Osteoblast (primary cell): ENCODE data around the gene MSH4. TPM values are rescaled to one million over a fixed set of nuclear protein-coding genes. Genes with fewer than 3 reads are reported as not detected.
"Not testable (repeated sequence)": the region's sequence is repeated elsewhere in the genome, so short reads cannot be mapped to it uniquely, and the experiment has no call there.

Source experiments
- DNase-seq: peaks from one replicate; pipeline ENCODE4 v3.0.0; 2011; ENCODE audit warnings: low spot score, mixed read lengths; ENCODE audit not compliant: insufficient read length; ENCODE audit errors: missing footprints
- H2AFZ ChIP-seq: 2 replicates; pipeline ENCODE4 v1.6.0; 2011; ENCODE audit warnings: mild to moderate bottlenecking, low read length
- H3K27ac ChIP-seq: 2 replicates; pipeline ENCODE4 v1.5.1; 2011; ENCODE audit warnings: mild to moderate bottlenecking, low read depth, low read length, moderate library complexity
- H3K27me3 ChIP-seq: 2 replicates; pipeline ENCODE4 v1.6.0; 2012; ENCODE audit warnings: mild to moderate bottlenecking, control low read depth, inconsistent platforms, low read length, moderate library complexity; ENCODE audit not compliant: insufficient read depth
- H3K36me3 ChIP-seq: 2 replicates; pipeline ENCODE4 v1.5.1; 2011; ENCODE audit warnings: mild to moderate bottlenecking, low read length, control low read depth, moderate library complexity; ENCODE audit not compliant: insufficient read depth
- H3K4me1 ChIP-seq: 2 replicates; pipeline ENCODE4 v1.5.1; 2011; ENCODE audit warnings: mild to moderate bottlenecking, low read length, control low read depth, moderate library complexity; ENCODE audit not compliant: insufficient read depth
- H3K4me2 ChIP-seq: 2 replicates; pipeline ENCODE4 v1.6.0; 2011; ENCODE audit warnings: mild to moderate bottlenecking, low read length; ENCODE audit not compliant: insufficient read depth
- H3K4me3 ChIP-seq: fragments of 200-600 bp; sonication (generic); 3 replicates; pipeline ENCODE4 v1.5.1; 2012; ENCODE audit warnings: mild to moderate bottlenecking, low read length, inconsistent platforms; ENCODE audit not compliant: insufficient read depth
- H3K79me2 ChIP-seq: 2 replicates; pipeline ENCODE4 v1.6.0; 2012; ENCODE audit warnings: mild to moderate bottlenecking, low read length, control low read depth, inconsistent platforms; ENCODE audit not compliant: insufficient read depth
- H3K9me3 ChIP-seq: 2 replicates; pipeline ENCODE4 v1.5.1; 2011; ENCODE audit warnings: low read depth, low read length, control low read depth
- H4K20me1 ChIP-seq: 2 replicates; pipeline ENCODE4 v1.6.0; 2012; ENCODE audit warnings: mild to moderate bottlenecking, low read length, control low read depth; ENCODE audit not compliant: insufficient read depth
- CTCF ChIP-seq: IDR thresholded peaks from 2 replicates; pipeline ENCODE4 v1.5.1; 2011; ENCODE audit warnings: mild to moderate bottlenecking, low read depth, low read length, moderate library complexity; ENCODE audit errors: extremely low read depth
- total RNA-seq: library from RNA; depleted of rRNA; stranded (reverse); fragments of >200 nt; gene quantifications from 2 replicates; pipeline ENCODE4 v1.2.3, GENCODE V29; 2012

MSH4 gene
- total RNA-seq, 1 donor, result under 0.01 TPM

- H3K4me2 ChIP-seq, H3K9me3 ChIP-seq, H3K4me1 ChIP-seq, DNase-seq, H2AFZ ChIP-seq, H4K20me1 ChIP-seq, H3K79me2 ChIP-seq, H3K36me3 ChIP-seq, H3K4me3 ChIP-seq, H3K27ac ChIP-seq, H3K27me3 ChIP-seq: not testable (repeated sequence)
Observed at GRCh38 chr1:75780183-75780582, 16.5 kb upstream of the MSH4 start.

DNA sequence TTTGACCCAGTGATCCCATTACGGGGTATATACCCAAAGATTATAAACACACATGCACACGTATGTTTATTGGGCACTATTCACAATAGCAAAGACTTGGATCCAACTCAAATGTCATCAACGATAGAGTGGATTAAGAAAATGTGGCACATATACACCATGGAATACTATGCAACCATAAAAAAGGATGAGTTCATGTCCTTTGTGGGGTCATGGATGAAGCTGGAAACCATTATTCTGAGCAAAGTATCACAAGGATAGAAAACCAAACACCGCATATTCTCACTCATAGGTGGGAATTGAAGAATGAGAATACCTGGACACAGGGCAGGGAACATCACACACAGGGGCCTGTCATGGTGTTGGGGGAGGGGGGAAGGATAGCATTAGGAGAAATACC, 12.8 kb upstream of the MSH4 start:
- H3K4me1 ChIP-seq, result peaks cover 17% of the 10 kb centered on the region

DNA sequence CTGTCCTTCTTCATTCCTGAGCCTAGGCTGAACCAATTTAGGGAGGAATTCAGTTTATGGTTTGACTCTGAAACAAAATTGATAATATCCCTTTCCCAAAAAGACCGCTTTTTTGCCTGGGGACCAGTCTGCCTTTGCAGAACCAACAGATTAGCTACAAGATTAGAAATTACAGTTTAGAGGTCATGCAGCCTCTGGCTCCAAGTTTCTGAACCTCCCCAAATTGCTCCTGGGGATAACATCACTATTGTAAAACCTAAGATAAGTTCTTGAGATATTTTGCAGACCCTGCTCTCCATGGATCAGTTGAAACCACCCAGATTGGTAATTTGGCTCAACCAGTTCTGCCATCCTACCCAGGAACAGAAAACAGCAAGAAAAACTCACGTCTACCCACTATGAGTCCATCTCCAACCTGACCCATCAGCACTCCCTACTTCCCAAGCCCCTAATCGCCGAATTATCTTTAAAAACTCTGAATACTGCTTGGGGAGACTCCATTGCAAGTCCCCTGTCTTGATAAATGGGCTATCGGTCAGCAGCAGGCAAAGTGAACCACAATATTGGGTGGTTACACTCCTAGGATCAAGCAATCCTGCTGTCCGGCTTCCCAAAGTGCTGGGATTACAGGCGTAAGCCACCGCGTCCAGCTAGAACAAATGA, 11.2 kb upstream of the MSH4 start:
- no peak for DNase-seq

More for the DNA sequence above, 12.8 kb upstream of the MSH4 start:
- not testable (repeated sequence) for H3K9me3 ChIP-seq, H2AFZ ChIP-seq, H3K4me2 ChIP-seq, H3K4me3 ChIP-seq, DNase-seq, H3K27me3 ChIP-seq, H3K27ac ChIP-seq
- Histone ChIP-seq H3K79me2 (peaks cover 32% of the 10 kb centered on the region), H3K36me3 (peaks cover 13% of the 10 kb centered on the region), H4K20me1 (peaks cover 23% of the 10 kb centered on the region)

GRCh38 chr1:75785983-75786853, 10.5 kb upstream of the MSH4 start, which contains the start of gene RABGGTB:
Gene RABGGTB (plus strand): TSS chr1:75786256. CDS start chr1:75786272, 16 bp downstream.
- Histone ChIP-seq H3K4me2 (peak within 1 kb of the TSS; percentile 86), H2AFZ (peak within 1 kb of the TSS; percentile 91), H3K79me2 (peaks cover 46% of the 10 kb centered on the region), H3K27ac (peak within 1 kb of the TSS; percentile 75), H3K4me1 (peaks cover 35% of the 10 kb centered on the region), H3K4me3 (peak within 1 kb of the TSS; percentile 85), H3K9me3 (no peaks in the 10 kb centered on the region), H4K20me1 (peaks cover 45% of the 10 kb centered on the region), H3K36me3 (peaks cover 34% of the 10 kb centered on the region), H3K27me3 (no peaks in the 10 kb centered on the region)
- TF ChIP-seq CTCF, result no peak
- peak; percentile 93 for DNase-seq

More for the DNA sequence above, 11.2 kb upstream of the MSH4 start:
- Histone ChIP-seq H3K9me3 (no peaks in the 10 kb centered on the region), H3K79me2 (peaks cover 44% of the 10 kb centered on the region), H3K4me3 (peak overlapping the region; percentile 85), H4K20me1 (peaks cover 37% of the 10 kb centered on the region), H3K36me3 (peaks cover 26% of the 10 kb centered on the region), H3K27ac (peak overlapping the region; percentile 75), H3K27me3 (no peaks in the 10 kb centered on the region), H2AFZ (peak overlapping the region; percentile 91), H3K4me1 (peaks cover 31% of the 10 kb centered on the region), H3K4me2 (peak overlapping the region; percentile 86)
- no peak for TF ChIP-seq CTCF
